Mammary epithelial cell (primary cell): ENCODE results near the gene LMOD1.

Experiments
- EZH2 ChIP-seq: IDR thresholded peaks from 2 replicates; pipeline ENCODE4 v1.6.1; 2012; ENCODE audit warnings: low read length, inconsistent platforms, borderline replicate concordance
- TF ChIP-seq, protein P1 (sequence below), 2 donors: IDR thresholded peaks in 1 of 2; conservative IDR thresholded peaks in 1 of 2; 2 replicates each; pipeline ENCODE4 v1.5.1; 2011 to 2012; ENCODE audit warnings: inconsistent platforms in 2 of 2, low read length in 2 of 2, mild to moderate bottlenecking in 2 of 2, control low read depth in 1 of 2, low read depth in 1 of 2; ENCODE audit not compliant: insufficient read depth in 1 of 2; ENCODE audit errors: extremely low read depth in 1 of 2

DNA sequence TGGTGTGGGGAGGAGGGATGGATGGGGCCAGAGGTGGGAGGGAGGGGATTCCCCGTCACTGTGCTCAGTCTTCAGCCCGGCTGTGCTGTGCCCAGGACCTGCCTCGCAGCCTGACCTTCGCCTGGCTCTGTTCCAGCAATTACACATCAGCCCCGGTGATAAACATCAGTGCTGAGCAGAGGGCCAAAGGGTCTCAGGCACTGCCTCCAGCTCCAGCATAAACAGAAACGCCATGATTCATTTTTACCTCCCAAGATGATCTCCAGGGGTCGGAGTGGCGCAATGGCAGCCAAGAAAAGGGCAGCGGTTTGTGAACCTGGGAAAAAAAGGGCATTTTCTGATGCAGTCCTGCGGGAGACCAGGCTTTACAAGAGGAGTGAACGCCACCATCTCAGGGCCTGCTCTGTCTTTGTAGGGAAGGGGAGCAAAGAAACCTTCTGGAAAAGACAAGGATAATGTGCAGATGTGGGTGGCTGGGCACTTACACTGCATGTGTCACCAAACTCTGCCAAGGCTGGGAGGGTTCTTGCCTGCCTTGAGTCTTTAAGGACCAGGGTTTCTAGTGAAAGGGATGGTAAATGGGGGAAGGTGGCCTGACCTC lies 29.6 kb downstream of the LMOD1 start:
- TF ChIP-seq, protein P1, sequence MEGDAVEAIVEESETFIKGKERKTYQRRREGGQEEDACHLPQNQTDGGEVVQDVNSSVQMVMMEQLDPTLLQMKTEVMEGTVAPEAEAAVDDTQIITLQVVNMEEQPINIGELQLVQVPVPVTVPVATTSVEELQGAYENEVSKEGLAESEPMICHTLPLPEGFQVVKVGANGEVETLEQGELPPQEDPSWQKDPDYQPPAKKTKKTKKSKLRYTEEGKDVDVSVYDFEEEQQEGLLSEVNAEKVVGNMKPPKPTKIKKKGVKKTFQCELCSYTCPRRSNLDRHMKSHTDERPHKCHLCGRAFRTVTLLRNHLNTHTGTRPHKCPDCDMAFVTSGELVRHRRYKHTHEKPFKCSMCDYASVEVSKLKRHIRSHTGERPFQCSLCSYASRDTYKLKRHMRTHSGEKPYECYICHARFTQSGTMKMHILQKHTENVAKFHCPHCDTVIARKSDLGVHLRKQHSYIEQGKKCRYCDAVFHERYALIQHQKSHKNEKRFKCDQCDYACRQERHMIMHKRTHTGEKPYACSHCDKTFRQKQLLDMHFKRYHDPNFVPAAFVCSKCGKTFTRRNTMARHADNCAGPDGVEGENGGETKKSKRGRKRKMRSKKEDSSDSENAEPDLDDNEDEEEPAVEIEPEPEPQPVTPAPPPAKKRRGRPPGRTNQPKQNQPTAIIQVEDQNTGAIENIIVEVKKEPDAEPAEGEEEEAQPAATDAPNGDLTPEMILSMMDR (conservative IDR thresholded peaks at IDR 0.05 in 1 of 2, IDR thresholded peaks at IDR 0.05 in 1 of 2; ENCODE audit: extremely low read depth in 1 of 2, insufficient read depth in 1 of 2, low read depth in 1 of 2, low read length in 2 of 2), result no peak
- TF ChIP-seq EZH2, result no peak
